Lower lobe of right lung (tissue), 2 donors: ENCODE measurements around the gene STARD9. TPM values are rescaled to one million over a fixed set of nuclear protein-coding genes. Genes with fewer than 3 reads are reported as not detected.
"Not testable (repeated sequence)": the region's sequence is repeated elsewhere in the genome, so short reads cannot be mapped to it uniquely, and the experiment has no call there.

Experiments
- ATAC-seq, 2 donors: fragments of 200-7000 bp; cut with Tn5 transposase; one replicate each; pipeline ENCODE4 v1.9.1; 2020 to 2022; ENCODE audit warnings: mild to moderate bottlenecking in 2 of 2, moderate library complexity in 2 of 2
- DNase-seq: peaks from one replicate; pipeline ENCODE4 v3.0.0-alpha.2; 2020
- H3K27ac ChIP-seq: fragments of 200-600 bp; one replicate; pipeline ENCODE4 v1.8.0; 2022
- H3K27me3 ChIP-seq: fragments of 200-600 bp; one replicate; pipeline ENCODE4 v1.8.0; 2022; ENCODE audit warnings: low read depth
- H3K36me3 ChIP-seq: fragments of 200-600 bp; one replicate; pipeline ENCODE4 v1.8.0; 2022; ENCODE audit warnings: mild to moderate bottlenecking
- H3K4me1 ChIP-seq: fragments of 200-600 bp; one replicate; pipeline ENCODE4 v1.8.0; 2022
- H3K4me3 ChIP-seq: fragments of 200-600 bp; one replicate; pipeline ENCODE4 v1.8.0; 2022; ENCODE audit warnings: mild to moderate bottlenecking
- H3K9me3 ChIP-seq: fragments of 200-600 bp; one replicate; pipeline ENCODE4 v1.8.0; 2022
- CTCF ChIP-seq: fragments of 200-600 bp; IDR thresholded peaks from one replicate; pipeline ENCODE4 v1.8.0; 2022; ENCODE audit warnings: antibody characterized with exemption, mild to moderate bottlenecking
- intact Hi-C: fragments of 100-400 bp; cut with DNase I; formaldehyde crosslinking; loops from one replicate; pipeline ENCODE4 v1.11.0; 2022
- total RNA-seq: library from RNA; stranded (reverse); fragmentation: NEBNext Ultra II Directional; extraction: Animal tissue kit (Norgen Biotek cat#: 25700); gene quantifications from one replicate; pipeline ENCODE4 v1.2.1, GENCODE V29; 2021
- donor health status: DM: no; HTN: yes; CAD: no; lungs with severe emphysema.

STARD9 gene
- total RNA-seq, 1 donor from 2014 or later = 21.9 TPM

GRCh38 chr15:42548249-42549031, 27.0 kb upstream of the STARD9 start, which contains the start of the genes HAUS2 and LRRC57:
Gene HAUS2, plus strand, starts transcription at chr15:42548838. Its CDS starts 35 bp downstream, at chr15:42548873.
Gene LRRC57, minus strand, starts transcription at chr15:42548793. Its CDS starts 359 bp downstream, at chr15:42548434.
- DNase-seq (peak; percentile 93), ATAC-seq (peak; percentile 96 to 98)
- intact Hi-C loops = no loop called here
- H3K9me3 ChIP-seq = no peaks in the 10 kb centered on the region
- H3K36me3 ChIP-seq = peaks cover 18% of the 10 kb centered on the region
- peak within 1 kb of the TSS; percentile 92 for H3K27ac ChIP-seq
- H3K4me3 ChIP-seq = peak within 1 kb of the TSS; percentile 84
- peaks cover 34% of the 10 kb centered on the region for H3K4me1 ChIP-seq
- no peak for TF ChIP-seq CTCF
- no peaks in the 10 kb centered on the region for H3K27me3 ChIP-seq

- H3K27ac ChIP-seq = peak overlapping the region; percentile 92
- peaks cover 34% of the 10 kb centered on the region for H3K4me1 ChIP-seq
- peaks cover 11% of the 10 kb centered on the region for H3K36me3 ChIP-seq
- TF ChIP-seq CTCF = no peak
- ATAC-seq (peak; percentile 55 to 57), DNase-seq (no peak)
- no peaks in the 10 kb centered on the region for H3K9me3 ChIP-seq
- H3K27me3 ChIP-seq = no peaks in the 10 kb centered on the region
- intact Hi-C loops = no loop called here
- H3K4me3 ChIP-seq = peak overlapping the region; percentile 84
Observed at GRCh38 chr15:42549032-42549491, 26.3 kb upstream of the STARD9 start.

- DNase-seq (no peak), ATAC-seq (no peak)
- intact Hi-C loops = no loop called here
- no peaks in the 10 kb centered on the region for H3K9me3 ChIP-seq
- H3K27me3 ChIP-seq = no peaks in the 10 kb centered on the region
- peak overlapping the region; percentile 84 for H3K4me3 ChIP-seq
- peaks cover 34% of the 10 kb centered on the region for H3K4me1 ChIP-seq
- peak overlapping the region; percentile 92 for H3K27ac ChIP-seq
- no peak for TF ChIP-seq CTCF
- H3K36me3 ChIP-seq = peaks cover 3% of the 10 kb centered on the region
Observed at GRCh38 chr15:42549741-42550392, 25.5 kb upstream of the STARD9 start.

GRCh38 chr15:42553554-42553953, 21.9 kb upstream of the STARD9 start:
- Histone ChIP-seq H3K4me3 (no peak overlapping the region), H3K36me3 (peaks cover 11% of the 10 kb centered on the region), H3K4me1 (peaks cover 11% of the 10 kb centered on the region), H3K9me3 (no peaks in the 10 kb centered on the region), H3K27ac (no peak overlapping the region), H3K27me3 (no peaks in the 10 kb centered on the region)
- ATAC-seq = no peak
- no peak for DNase-seq
- intact Hi-C loops = no loop called here
- TF ChIP-seq CTCF = no peak

DNA sequence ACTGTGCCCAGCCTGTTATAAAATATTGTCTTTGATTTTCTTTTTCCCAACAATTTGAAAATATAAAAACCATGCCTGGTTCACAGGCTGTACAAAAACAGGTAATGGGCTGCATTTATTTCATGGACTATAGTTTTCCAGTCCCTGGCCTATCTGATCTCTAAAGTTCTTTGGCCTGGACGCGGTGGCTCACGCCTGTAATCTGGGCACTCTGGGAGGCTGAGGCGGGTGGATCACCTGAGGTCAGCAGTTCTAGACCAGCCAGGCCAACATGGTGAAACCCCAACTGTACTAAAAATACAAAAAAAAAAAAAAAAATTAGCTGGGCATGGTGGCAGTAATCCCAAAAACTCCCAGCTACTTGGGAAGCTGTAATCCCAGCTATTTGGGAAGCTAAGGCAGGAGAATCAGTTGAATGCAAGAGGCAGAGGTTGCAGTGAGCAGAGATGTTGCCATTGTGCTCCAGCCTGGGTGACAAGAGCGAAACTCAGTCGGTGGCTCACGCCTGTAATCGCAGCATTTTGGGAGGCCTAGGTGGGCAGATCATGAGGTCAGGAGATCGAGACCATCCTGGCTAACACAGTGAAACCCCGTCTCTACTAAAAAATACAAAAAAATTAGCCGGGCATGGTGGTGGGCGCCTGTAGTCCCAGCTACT, 18.7 kb upstream of the STARD9 start:
- peaks cover 42% of the 10 kb centered on the region for H3K36me3 ChIP-seq
- H3K4me3 ChIP-seq, DNase-seq, H3K27me3 ChIP-seq, H3K4me1 ChIP-seq, H3K27ac ChIP-seq, intact Hi-C loops, H3K9me3 ChIP-seq: not testable (repeated sequence)
- ATAC-seq = peak; percentile 28 to 29
